ENCODE data around the gene MBD6.
"Not testable (repeated sequence)": the region's sequence is repeated elsewhere in the genome, so short reads cannot be mapped to it uniquely, and the experiment has no call there.

DNA sequence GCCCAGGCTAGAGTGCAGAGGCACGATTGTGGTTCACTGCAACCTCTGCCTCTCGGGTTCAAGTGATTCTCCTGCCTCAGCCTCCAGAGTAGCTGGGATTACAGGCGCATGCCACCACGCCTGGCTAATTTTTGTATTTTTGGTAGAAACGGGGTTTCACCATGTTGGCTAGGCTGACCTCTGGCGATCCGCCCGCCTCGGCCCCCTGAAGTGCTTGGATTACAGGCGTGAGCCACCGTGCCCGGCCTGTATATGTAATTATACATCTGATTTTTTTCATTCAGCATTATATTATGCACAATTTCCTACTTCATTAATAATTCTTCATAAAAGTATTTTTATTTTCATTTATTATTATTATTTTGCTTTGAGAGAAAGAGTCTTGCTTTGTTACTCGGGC is 47.8 kb downstream of the MBD6 start:
- not testable (repeated sequence) for TF ChIP-seq BHLHE40 (IDR thresholded peaks at IDR 0.05; ENCODE audit: borderline replicate concordance); ELF4 (IDR thresholded peaks at IDR 0.05); FOXK2 (IDR thresholded peaks at IDR 0.05); FOXM1 (IDR thresholded peaks at IDR 0.05; ENCODE audit: borderline replicate concordance)

All from HEK293T (cell line).